GM12878 (cell line): Measurements from ENCODE around the gene MYO10. TPM values are rescaled to one million over a fixed set of nuclear protein-coding genes. Genes with fewer than 3 reads are reported as not detected.

Source experiments
- ATAC-seq: fragments of 200-7000 bp; cut with Tn5 transposase; 3 replicates; pipeline ENCODE4 v1.9.1; 2020; ENCODE audit warnings: mild to moderate bottlenecking, moderate library complexity
- BruUV-seq: library from RNA; stranded (reverse); fragments of 400-500 nt; replicated peaks from 2 replicates; lab custom pipeline; 2021; lab: Mats Ljungman, UMichigan
- CTCF ChIA-PET: fragments of 300-600 bp; sonication (Branson Sonifier 250); formaldehyde crosslinking; extraction: SDS; loops from one replicate; lab custom pipeline; 2021; ENCODE audit warnings: inconsistent platforms; lab: Yijun Ruan, JAX
- POLR2A ChIA-PET: fragments of 350-600 bp; formaldehyde crosslinking; extraction: SDS; loops from one replicate; lab custom pipeline; 2021; ENCODE audit warnings: inconsistent platforms; lab: Charles Lee
- RAD21 ChIA-PET: fragments of 300-600 bp; sonication (Branson Sonifier 250); formaldehyde crosslinking; loops from one replicate; lab custom pipeline; 2023; ENCODE audit warnings: antibody characterized with exemption; ENCODE audit not compliant: unreplicated experiment; lab: Charles Lee
- SMC1A ChIA-PET: fragments of 300-600 bp; sonication (Branson Sonifier 250); formaldehyde crosslinking; loops from one replicate; lab custom pipeline; 2023; ENCODE audit not compliant: unreplicated experiment, uncharacterized antibody; lab: Charles Lee
- DNase-seq: peaks from one replicate; pipeline ENCODE4 v3.0.0-alpha.2; 2011; ENCODE audit warnings: low read depth, low spot score
- FAIRE-seq: peaks from 3 replicates; lab custom pipeline; 2011; peaks lifted over from hg19 to GRCh38; lab: Jason Lieb, UNC
- H2AFZ ChIP-seq: 2 replicates; pipeline ENCODE4 v1.6.0; 2011; ENCODE audit warnings: low read depth, low read length, control low read depth; ENCODE audit not compliant: control insufficient read depth
- H3K27ac ChIP-seq: 2 replicates; pipeline ENCODE4 v1.5.1; 2011; ENCODE audit warnings: control low read depth; ENCODE audit not compliant: control insufficient read depth, insufficient read depth
- H3K27me3 ChIP-seq, 2 experiments: replicated peaks in 1 of 2; 2 replicates each; pipeline versions ENCODE4 v1.6.0 to v1.6.1; 2011; ENCODE audit warnings: low read length in 1 of 2; ENCODE audit not compliant: control insufficient read depth in 2 of 2, insufficient read depth in 2 of 2
- H3K36me3 ChIP-seq, 2 experiments: 2 replicates each; pipeline ENCODE4 v1.5.1; 2011; ENCODE audit warnings: low read length in 1 of 2; ENCODE audit not compliant: control insufficient read depth in 2 of 2, insufficient read depth in 2 of 2
- H3K4me1 ChIP-seq: 2 replicates; pipeline ENCODE4 v1.6.1; 2011; ENCODE audit warnings: mild to moderate bottlenecking, low read length, moderate library complexity, mixed read lengths; ENCODE audit not compliant: control insufficient read depth, insufficient read depth
- H3K4me2 ChIP-seq: 2 replicates; pipeline ENCODE4 v1.6.0; 2011; ENCODE audit warnings: control low read depth; ENCODE audit not compliant: control insufficient read depth, insufficient read depth
- H3K4me3 ChIP-seq: fragments of 200-600 bp; sonication (generic); 2 replicates; pipeline ENCODE4 v1.5.1; 2016
- H3K79me2 ChIP-seq: 2 replicates; pipeline ENCODE4 v1.6.0; 2011; ENCODE audit warnings: low read length; ENCODE audit not compliant: control insufficient read depth, insufficient read depth
- H3K9ac ChIP-seq: 2 replicates; pipeline ENCODE4 v1.8.0; 2011; ENCODE audit warnings: low read length, control low read depth, mixed read lengths; ENCODE audit not compliant: control insufficient read depth, insufficient read depth
- H3K9me3 ChIP-seq: replicated peaks from 3 replicates; pipeline ENCODE4 v1.5.1; 2011; ENCODE audit warnings: mild to moderate bottlenecking, low read length; ENCODE audit not compliant: control insufficient read depth, insufficient read depth
- H4K20me1 ChIP-seq: 2 replicates; pipeline ENCODE4 v1.6.0; 2011; ENCODE audit not compliant: control insufficient read depth, insufficient read depth
- BRCA1 ChIP-seq: IDR thresholded peaks from 2 replicates; pipeline ENCODE4 v1.6.1; 2011; ENCODE audit warnings: low read depth, low read length, improper control_type of control experiment
- CTCF ChIP-seq, 3 experiments: IDR thresholded peaks in 2 of 3; conservative IDR thresholded peaks in 1 of 3; 2 replicates each; pipeline ENCODE4 v1.5.1; 2011; ENCODE audit warnings: low read depth in 3 of 3, low read length in 3 of 3, mild to moderate bottlenecking in 3 of 3, control low read depth in 2 of 3, moderate library complexity in 2 of 3, inconsistent platforms in 1 of 3, mixed read lengths in 1 of 3; ENCODE audit not compliant: control insufficient read depth in 2 of 3, insufficient read depth in 1 of 3; ENCODE audit errors: extremely low read depth in 1 of 3
- JUNB ChIP-seq: IDR thresholded peaks from 2 replicates; pipeline ENCODE4 v1.6.1; 2016; ENCODE audit warnings: antibody characterized with exemption, mild to moderate bottlenecking
- MLLT1 ChIP-seq: fragments of 450-650 bp; IDR thresholded peaks from 2 replicates; pipeline ENCODE4 v1.6.1; 2016; ENCODE audit warnings: mild to moderate bottlenecking
- MXI1 ChIP-seq: fragments of 150-350 bp; IDR thresholded peaks from 2 replicates; pipeline ENCODE4 v1.6.1; 2011; ENCODE audit warnings: low read depth, mild to moderate bottlenecking, inconsistent platforms, low read length, improper control_type of control experiment
- RAD21 ChIP-seq: IDR thresholded peaks from 2 replicates; pipeline ENCODE4 v1.6.1; 2011; ENCODE audit warnings: mild to moderate bottlenecking, low read depth, low read length, moderate library complexity; ENCODE audit not compliant: insufficient read depth
- SMC3 ChIP-seq: IDR thresholded peaks from 2 replicates; pipeline ENCODE4 v1.6.1; 2011; ENCODE audit warnings: low read length, improper control_type of control experiment, borderline replicate concordance
- WGBS: methylation state at CpG from one replicate; pipeline ENCODE4 v1.1.6; 2016; ENCODE audit warnings: low lambda C conversion rate; ENCODE audit not compliant: insufficient replicate concordance, insufficient coverage; ENCODE audit errors: missing lambda C conversion rate; 5-methylcytosine and 5-hydroxymethylcytosine counted together
- in situ Hi-C: fragments of 300-500 bp; cut with MboI; formaldehyde crosslinking; loops from 9 replicates; pipeline ENCODE4 v1.14.3; 2018; ENCODE audit warnings: mixed read lengths
- intact Hi-C: fragments of 100-400 bp; cut with micrococcal nuclease; formaldehyde crosslinking; loops from one replicate; pipeline ENCODE4 v1.14.2; 2022; ENCODE audit not compliant: unreplicated experiment
- polyA plus RNA-seq, 11 experiments: library from polyadenylated mRNA; depleted of rRNA in 4 of 11; unstranded in 6 of 11; stranded (reverse) in 5 of 11; fragments of >200 nt; fragmentation: Nextera tagmentation in 4 of 11; fragmentation: Illumina TruSeq in 1 of 11; extraction: Ambion mirVana in 4 of 11; extraction: Trizol in 1 of 11; gene quantifications; 1 replicate in 1 of 11; 2 replicates in 10 of 11; pipeline versions ENCODE4 v1.2.1 to v1.2.3, GENCODE V29; 2011 to 2016; ENCODE audit warnings: inconsistent platforms in 2 of 11, missing spikeins in 2 of 11, low read depth in 1 of 11
- total RNA-seq, 4 experiments: library from RNA; depleted of rRNA in 3 of 4; stranded (reverse); fragments of >200 nt in 3 of 4; fragmentation: Illumina TruSeq in 1 of 4; extraction: Trizol in 1 of 4; gene quantifications; 2 replicates each; pipeline versions ENCODE4 v1.2.1 to v1.2.3, GENCODE V29; 2013 to 2021
- TF ChIP-seq, protein P1 (sequence below): IDR thresholded peaks from 2 replicates; pipeline ENCODE4 v1.6.1; 2012; ENCODE audit warnings: low read depth, low read length, improper control_type of control experiment

The MYO10 gene
- total and polyA plus RNA-seq, 10 of the 15 experiments (the other 5 are each of a cell fraction or from before 2014, with no cell fraction given) = 0.02 to 0.77 (median 0.17) TPM

- in situ Hi-C loops (loop anchor here (5.0 to 25.0 kb wide), 3 partner anchors 334 to 1521 kb away; no protein-coding TSS in a partner anchor), intact Hi-C loops (loop anchor here (1.0 to 5.0 kb wide), 3 partner anchors 141 to 398 kb away; no protein-coding TSS in a partner anchor)
- ChIA-PET CTCF (interaction anchor here (0.6 to 4.6 kb wide), 14 partner anchors 10 to 1526 kb away, joined by 3 to 53 read pairs (median 4); no protein-coding TSS in a partner anchor), SMC1A (interaction anchor here (1.1 to 2.7 kb wide), 4 partner anchors 342 to 424 kb away, joined by 4 to 14 read pairs (median 8); no protein-coding TSS in a partner anchor), POLR2A (no interaction called here), RAD21 (interaction anchor here (1.8 kb wide), 1 partner anchor 342 kb away, joined by 9 read pairs; no protein-coding TSS in a partner anchor)
- Histone ChIP-seq H3K4me3 (no peak overlapping the region), H3K9ac (no peak overlapping the region), H3K9me3 (no peaks in the 10 kb centered on the region), H3K27me3 (no peaks in the 10 kb centered on the region), H3K36me3 (no peaks in the 10 kb centered on the region), H3K79me2 (no peaks in the 10 kb centered on the region), H4K20me1 (no peaks in the 10 kb centered on the region), H3K27ac (no peak overlapping the region), H3K4me1 (no peaks in the 10 kb centered on the region; the same call in 1 of the 2 replicates), H2AFZ (no peak overlapping the region), H3K4me2 (no peak overlapping the region)
- no TSS peak for BruUV-seq
- 22% methylated on average over 6 of the region's 6 CpGs for WGBS
- ATAC-seq (peak; percentile 76), FAIRE-seq (peak; percentile 85), DNase-seq (peak; percentile 24)
- peak; percentile 42 to 66 (median 52); a peak in 5 of 6 replicates for TF ChIP-seq CTCF (IDR thresholded peaks at IDR 0.05 in 2 of 3, conservative IDR thresholded peaks at IDR 0.05 in 1 of 3; ENCODE audit: control insufficient read depth in 2 of 3, extremely low read depth in 1 of 3, insufficient read depth in 1 of 3, low read depth in 3 of 3, low read length in 3 of 3)
- no peak for TF ChIP-seq BRCA1
- 0 out of 2 replicates have a peak, but pooled peaks have one; percentile 17 for TF ChIP-seq MXI1
- TF ChIP-seq RAD21 = peak; percentile 73
- TF ChIP-seq JUNB = peak; percentile 25; the same call in 1 of the 2 replicates
- TF ChIP-seq, protein P1, sequence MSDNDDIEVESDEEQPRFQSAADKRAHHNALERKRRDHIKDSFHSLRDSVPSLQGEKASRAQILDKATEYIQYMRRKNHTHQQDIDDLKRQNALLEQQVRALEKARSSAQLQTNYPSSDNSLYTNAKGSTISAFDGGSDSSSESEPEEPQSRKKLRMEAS = no peak
- peak; percentile 64 for TF ChIP-seq SMC3
- no peak for TF ChIP-seq MLLT1
Measured at GRCh38 chr5:16791036-16791705, 144.9 kb downstream of the MYO10 start.
